ENCODE measurements around the gene IL2RA.
"Not testable (repeated sequence)": the region's sequence is repeated elsewhere in the genome, so short reads cannot be mapped to it uniquely, and the experiment has no call there.

IL2RA gene

GRCh38 chr10:6056411-6057135 lies 5.6 kb downstream of the IL2RA start:
- DNase-seq: no peak

- no peak for DNase-seq
Observed at GRCh38 chr10:6055929-6056328, 6.2 kb downstream of the IL2RA start.

- DNase-seq: no peak
Observed at GRCh38 chr10:6054884-6055283, 7.3 kb downstream of the IL2RA start.

- DNase-seq: no peak
Observed at GRCh38 chr10:6053816-6054631, 8.1 kb downstream of the IL2RA start.

- no peak for DNase-seq
Observed at GRCh38 chr10:6053303-6053702, 8.9 kb downstream of the IL2RA start.

GRCh38 chr10:6052247-6053221 lies 9.6 kb downstream of the IL2RA start:
- no peak for DNase-seq

DNA sequence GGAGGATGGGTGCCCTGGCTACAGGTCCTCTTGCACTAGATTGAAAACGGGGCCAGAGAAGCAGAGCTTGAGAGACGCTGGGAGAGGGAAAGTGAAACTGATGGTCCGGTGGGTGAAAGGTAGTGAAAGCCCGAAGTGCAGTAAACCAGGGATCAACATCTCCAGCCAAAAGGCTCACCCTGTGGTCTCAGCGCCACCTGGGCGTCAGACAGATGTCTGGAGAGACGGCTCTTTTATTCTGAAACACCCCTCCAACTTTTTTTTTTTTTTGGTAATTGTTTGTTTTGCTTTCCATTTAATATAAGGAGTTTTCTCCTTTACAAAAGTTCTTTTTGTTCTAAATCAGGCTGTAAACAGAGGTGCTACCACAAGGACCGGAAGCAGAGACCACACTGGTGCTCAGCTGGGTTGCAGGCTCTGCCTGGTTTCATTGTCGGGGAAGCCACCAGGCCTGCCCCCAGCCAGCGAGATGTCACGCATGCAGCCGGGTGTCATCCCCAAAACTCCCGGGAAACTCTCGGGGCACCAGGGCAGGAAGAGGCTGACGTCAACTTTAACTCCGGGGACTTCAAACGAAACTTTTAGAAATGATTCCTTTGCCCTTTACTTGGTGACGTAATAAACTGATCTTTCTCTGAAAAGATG lies 11.2 kb downstream of the IL2RA start:
- no peak for DNase-seq

DNA sequence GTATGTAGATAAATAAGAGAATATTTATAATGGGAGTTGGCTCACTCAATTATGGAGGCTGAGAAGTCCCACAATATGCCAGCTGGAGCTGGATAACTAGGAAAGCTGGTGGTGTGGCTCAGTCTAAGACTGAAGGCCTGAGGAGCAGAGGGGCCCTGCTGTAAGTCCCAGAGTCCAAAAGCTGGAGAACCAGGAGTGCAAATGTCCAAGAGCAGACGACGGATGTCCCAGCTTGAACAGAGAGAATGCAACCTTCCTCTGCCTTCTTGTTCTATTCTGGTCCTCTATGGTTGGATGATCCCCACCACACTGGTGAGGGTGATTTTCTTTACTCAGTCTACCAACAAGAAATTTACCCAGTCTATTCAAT lies 13.2 kb downstream of the IL2RA start:
- no peak for DNase-seq

DNA sequence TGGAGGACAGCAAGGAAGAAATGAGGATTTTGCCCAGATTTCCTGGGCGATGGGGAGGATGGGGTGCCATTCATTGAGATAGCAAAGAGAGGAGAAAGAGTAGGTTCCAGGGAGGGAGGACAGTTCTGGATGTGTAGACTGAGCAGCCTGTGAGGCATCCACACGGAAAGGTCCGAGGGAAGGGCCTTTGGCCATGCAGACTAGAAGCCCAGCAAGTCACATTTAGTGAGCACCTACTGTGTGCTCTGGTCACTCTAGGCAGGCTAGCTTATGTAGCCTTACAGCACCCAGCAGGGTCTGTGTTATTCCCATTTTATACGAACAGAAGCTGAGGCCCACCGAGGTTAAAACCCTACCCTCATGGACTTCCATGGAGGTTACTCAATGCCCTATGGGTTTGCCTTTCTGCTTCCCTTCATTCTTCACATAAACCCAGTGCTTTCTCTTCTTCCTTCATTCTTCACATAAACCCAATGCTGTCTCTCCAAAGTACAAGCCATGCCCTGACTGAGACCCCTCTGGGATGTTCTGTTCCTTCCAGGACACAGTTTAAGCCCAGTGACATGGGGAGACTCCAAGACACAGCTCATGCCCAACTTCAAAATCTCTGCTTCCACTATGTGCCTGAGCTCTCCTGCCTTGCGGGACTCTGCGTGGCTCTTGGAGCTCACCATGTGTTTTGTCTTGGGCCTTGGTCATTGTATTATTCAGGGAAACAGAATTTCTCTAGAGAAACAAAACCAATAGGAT lies 13.7 kb downstream of the IL2RA start:
- no peak for DNase-seq

- DNase-seq: no peak
Observed at GRCh38 chr10:6047847-6048246, 14.3 kb downstream of the IL2RA start.

DNA sequence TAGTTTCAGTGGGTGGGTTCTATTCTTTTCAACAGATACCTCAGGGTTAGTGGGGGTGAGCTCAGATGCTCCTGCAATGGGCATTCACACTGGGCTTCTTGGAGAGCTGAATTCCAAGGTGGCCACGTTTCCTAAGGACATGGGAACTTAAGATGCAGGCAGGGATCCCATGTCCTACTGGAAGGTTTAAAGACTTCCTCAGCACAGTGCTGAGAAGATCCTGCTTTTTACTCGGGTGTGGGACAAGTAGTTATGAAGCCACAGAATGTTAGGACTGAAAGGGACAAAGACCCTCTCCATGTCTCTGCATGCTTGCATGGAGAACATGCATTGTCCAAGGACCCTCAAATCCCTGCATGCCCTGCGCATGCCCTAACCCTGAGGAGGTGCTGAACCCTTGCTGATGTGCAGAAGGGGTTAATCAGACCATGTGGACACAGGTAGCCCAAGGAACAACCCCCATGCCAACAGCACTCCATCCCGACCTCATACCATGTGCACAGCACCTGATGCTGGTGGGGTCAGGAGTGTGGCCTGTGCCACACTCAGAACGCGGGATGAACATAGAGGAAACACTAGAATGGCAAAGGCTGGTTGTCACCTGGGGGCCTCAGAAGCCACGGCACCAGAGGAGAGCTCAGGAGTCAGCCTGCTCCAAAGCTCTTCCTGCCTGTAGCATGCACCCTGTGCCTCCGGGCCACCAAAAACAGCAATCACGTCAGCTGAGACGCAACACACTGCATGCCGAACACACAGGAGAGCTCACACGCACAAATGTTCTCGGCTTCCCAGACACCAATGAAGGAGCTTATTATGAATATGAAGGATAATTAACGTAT lies 15.2 kb downstream of the IL2RA start:
- no peak for DNase-seq

DNA sequence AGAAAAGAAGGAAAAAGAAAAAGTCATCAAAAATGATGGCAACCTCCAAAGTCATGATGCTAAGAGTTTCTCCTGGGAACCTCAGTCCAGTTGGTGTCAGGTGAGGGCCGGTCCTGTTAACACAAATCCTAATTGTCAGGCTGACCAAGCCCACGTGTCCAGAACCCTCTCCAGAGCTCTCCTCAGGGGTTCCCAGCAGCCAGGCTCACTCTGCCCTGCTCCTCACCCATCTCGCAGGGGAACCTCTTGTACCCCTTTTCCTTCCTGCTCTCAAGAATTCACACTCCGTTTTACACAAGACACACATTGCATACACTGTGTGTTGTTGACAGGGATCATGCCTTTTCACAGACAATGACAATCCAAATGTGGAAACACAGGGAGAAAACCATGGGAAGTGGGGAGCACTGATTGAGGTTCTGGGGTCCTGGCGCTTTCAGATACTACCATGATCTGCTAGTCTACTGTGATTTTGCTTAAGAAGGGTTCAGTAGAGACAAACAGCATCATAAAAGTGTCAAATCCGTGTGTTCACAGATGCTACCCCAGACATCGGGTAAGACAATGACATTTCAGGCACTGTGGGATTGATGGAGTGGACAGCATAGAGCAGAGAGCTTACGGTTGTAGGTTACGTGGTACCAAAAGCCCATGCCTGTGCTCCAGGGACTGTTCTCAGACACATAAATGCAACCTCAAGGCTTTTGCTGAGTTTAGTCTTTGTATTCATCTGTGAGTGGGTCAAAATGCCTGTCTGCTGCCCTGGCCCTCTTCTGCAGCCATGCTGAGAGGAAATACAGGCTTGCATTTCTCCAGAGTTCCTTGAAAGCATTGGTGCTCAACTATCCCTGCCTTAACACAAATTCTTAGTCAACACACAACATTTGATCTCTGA lies 16.0 kb downstream of the IL2RA start:
- DNase-seq: no peak

DNA sequence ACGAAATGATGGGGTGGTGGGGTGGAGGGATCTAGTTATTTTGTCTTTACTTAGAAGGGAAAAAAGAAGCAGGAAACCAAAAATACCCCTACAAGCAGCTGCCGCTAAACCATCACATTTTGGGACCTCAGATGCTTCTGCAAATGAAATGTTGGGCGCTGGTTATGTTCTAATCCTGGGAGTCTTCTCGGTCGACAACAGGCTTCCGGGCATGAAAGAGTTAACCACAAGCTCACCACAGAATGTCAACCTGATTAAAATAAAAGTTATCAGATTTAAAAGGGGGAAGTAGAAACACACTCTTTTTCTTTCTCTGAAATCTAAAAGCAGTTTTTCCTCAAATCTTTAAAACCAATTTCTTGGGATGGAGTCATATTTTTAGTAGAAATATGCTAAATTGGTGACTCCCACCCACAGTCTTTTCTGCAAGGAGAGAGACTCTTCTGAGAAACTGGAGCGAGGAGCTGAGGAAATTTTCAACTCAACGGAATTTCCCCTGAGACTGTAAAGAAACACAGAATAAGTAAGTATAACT lies 16.8 kb downstream of the IL2RA start:
- no peak for DNase-seq

- DNase-seq: no peak
Observed at GRCh38 chr10:6044751-6045313, 17.3 kb downstream of the IL2RA start.

GRCh38 chr10:6044060-6044459 lies 18.1 kb downstream of the IL2RA start:
- no peak for DNase-seq

DNA sequence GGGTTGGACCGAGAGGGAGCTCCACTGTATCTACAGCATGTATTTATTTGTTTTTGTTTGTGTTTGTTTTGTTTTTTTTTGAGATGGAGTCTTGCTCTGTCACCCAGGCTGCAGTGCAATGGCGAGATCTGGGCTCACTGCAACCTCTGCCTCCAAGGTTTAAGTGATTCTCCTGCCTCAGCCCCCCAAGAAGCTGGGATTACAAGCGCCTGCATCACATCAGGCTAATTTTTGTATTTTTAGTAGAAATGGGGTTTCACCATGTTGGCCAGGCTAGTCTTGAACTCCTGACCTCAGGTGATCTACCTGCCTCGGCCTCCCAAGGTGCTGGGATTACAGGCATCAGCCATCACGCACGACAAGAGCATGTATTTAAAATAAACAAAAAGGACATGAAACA lies 18.8 kb downstream of the IL2RA start:
- DNase-seq: not testable (repeated sequence)

DNA sequence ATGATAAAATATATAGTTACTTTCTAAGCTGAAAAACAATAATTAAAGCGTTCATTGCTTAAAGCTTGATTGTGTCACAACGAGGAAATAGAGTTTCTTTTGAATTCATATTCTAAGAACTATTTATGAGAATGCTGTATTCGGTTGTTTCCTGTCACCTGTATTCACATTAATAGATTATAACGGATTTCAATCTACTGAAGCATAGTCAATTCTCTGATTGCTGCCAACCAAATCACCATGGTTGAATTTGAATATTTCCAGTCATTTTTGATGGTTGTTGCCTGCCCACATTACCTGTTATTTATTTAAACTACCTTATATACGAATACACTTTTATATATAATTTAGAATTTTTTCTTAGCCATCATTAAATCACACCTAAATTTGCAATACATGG lies 22.0 kb downstream of the IL2RA start:
- no peak for DNase-seq

- no peak for DNase-seq
Observed at GRCh38 chr10:6039711-6040110, 22.5 kb downstream of the IL2RA start.

DNA sequence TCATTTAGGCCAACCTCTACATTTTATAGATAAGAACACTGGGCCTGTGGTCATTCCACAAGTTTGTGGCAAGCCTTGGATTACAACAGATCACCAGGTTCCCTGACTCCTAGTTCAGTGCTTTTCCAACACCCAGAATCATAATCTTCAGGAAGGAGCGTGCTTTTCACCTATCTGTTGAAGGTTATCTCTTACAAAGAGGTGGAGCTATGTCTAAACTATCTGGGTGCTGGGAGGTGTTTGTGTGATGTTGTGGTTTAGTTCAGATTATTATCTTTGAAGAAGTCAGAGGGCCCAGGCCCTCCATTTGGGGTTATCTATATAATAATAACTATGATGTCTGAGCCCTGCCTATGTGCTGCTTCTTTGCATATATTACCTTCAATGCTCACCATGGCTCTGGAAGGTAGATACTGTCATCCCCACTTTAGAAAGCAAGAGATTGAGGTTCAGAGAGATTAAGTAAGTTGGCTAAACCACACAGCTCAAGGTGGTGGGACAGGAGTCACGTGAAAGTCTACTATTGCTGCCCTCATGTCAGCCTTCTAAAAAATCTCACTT lies 24.0 kb downstream of the IL2RA start:
- no peak for DNase-seq
